ENCODE results near the gene EIF4G3. TPM values are rescaled to one million over a fixed set of nuclear protein-coding genes. Genes with fewer than 3 reads are reported as not detected.
A peak's percentile ranks its signal among the peaks of the same experiment; 100 is the strongest.

The EIF4G3 gene
- total RNA-seq, 3 donors from 2014 or later (not counting 1 experiment from before 2014, with no cell fraction given), result 105 to 107 (median 107) TPM

DNA sequence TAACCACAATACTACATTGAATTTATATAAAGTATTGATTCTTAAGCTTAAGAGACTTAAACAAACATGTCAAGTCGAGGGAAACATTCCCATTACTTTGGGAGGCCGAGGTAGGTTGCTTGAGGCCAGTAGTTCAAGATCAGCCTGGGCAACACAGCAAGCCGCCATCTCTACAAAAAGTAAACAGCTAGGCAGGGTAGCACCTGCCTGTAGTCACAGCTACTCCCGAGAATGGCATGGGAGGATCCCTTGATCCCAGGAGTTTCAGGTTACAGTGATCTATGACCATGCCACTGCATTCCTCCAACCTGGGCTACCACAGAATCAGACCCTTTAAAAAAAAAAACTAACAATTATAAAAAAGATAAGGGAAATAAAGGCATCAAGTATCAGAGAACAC is 50.4 kb downstream of the EIF4G3 start:
- H3K4me1 Mint-ChIP-seq, result peaks cover 4 to 6% of the 10 kb centered on the region in 2 donors
- H3K9me3 Mint-ChIP-seq, result no peaks in the 10 kb centered on the region
- Histone ChIP-seq H3K27ac (ENCODE audit: low read length) (no peak overlapping the region), H3K9me3 (ENCODE audit: control insufficient read depth, insufficient read depth, low read length) (no peaks in the 10 kb centered on the region), H3K4me3 (ENCODE audit: low read length) (no peak overlapping the region), H3K36me3 (ENCODE audit: control insufficient read depth, insufficient read depth, low read length) (peaks cover 4% of the 10 kb centered on the region), H3K4me1 (ENCODE audit: control insufficient read depth, insufficient read depth, low read length) (no peaks in the 10 kb centered on the region), H3K27me3 (ENCODE audit: control insufficient read depth, insufficient read depth, low read length) (no peaks in the 10 kb centered on the region)
- DNase-seq (no peak), ATAC-seq (no peak)
- no peak overlapping the region for H3K27ac Mint-ChIP-seq
- WGBS (ENCODE audit: insufficient coverage), result 95% methylated on average over 4 of the region's 4 CpGs
- H3K4me3 Mint-ChIP-seq, result no peak overlapping the region
- TF ChIP-seq, protein P1, sequence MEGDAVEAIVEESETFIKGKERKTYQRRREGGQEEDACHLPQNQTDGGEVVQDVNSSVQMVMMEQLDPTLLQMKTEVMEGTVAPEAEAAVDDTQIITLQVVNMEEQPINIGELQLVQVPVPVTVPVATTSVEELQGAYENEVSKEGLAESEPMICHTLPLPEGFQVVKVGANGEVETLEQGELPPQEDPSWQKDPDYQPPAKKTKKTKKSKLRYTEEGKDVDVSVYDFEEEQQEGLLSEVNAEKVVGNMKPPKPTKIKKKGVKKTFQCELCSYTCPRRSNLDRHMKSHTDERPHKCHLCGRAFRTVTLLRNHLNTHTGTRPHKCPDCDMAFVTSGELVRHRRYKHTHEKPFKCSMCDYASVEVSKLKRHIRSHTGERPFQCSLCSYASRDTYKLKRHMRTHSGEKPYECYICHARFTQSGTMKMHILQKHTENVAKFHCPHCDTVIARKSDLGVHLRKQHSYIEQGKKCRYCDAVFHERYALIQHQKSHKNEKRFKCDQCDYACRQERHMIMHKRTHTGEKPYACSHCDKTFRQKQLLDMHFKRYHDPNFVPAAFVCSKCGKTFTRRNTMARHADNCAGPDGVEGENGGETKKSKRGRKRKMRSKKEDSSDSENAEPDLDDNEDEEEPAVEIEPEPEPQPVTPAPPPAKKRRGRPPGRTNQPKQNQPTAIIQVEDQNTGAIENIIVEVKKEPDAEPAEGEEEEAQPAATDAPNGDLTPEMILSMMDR (IDR thresholded peaks at IDR 0.05), result no peak
- H3K27me3 Mint-ChIP-seq (ENCODE audit: low read depth in 2 of 2), result no peaks in the 10 kb centered on the region
- intact Hi-C loops (cut with micrococcal nuclease), result no loop called here
- H3K36me3 Mint-ChIP-seq, result no peaks in the 10 kb centered on the region

DNA sequence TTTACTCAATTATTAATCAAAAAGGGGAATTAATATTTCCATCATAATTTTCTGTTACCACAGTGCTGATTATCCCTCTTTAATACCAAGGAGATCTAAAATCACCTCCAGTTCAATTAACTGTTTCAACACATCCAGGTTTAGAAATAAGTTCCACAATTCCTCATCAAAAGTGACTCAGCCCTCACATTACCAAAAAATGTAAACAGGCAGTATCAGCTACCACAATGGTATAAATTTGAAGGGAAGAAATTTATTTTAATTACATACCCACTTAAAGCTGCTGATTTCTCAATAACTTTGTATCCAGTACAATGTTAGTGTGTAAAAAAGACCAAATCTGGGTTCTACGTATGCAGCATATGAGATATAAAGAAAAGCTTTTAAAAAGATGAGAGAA is 51.9 kb downstream of the EIF4G3 start:
- no peak overlapping the region for H3K27ac ChIP-seq (ENCODE audit: low read length)
- H3K9me3 ChIP-seq (ENCODE audit: control insufficient read depth, insufficient read depth, low read length), result no peaks in the 10 kb centered on the region
- H3K4me1 Mint-ChIP-seq, result peaks cover 4 to 6% of the 10 kb centered on the region in 2 donors
- H3K27me3 Mint-ChIP-seq (ENCODE audit: low read depth in 2 of 2), result no peaks in the 10 kb centered on the region
- WGBS (ENCODE audit: insufficient coverage), result 88% methylated on average over 1 of the region's 1 CpG
- H3K27ac Mint-ChIP-seq, result peak overlapping the region in 1 of 2 donors; percentile 29
- no peak overlapping the region for H3K4me3 ChIP-seq (ENCODE audit: low read length)
- DNase-seq (no peak), ATAC-seq (no peak)
- H3K9me3 Mint-ChIP-seq, result no peaks in the 10 kb centered on the region
- no peak overlapping the region for H3K4me3 Mint-ChIP-seq
- H3K4me1 ChIP-seq (ENCODE audit: control insufficient read depth, insufficient read depth, low read length), result no peaks in the 10 kb centered on the region
- H3K36me3 Mint-ChIP-seq, result no peaks in the 10 kb centered on the region
- peaks cover 4% of the 10 kb centered on the region for H3K36me3 ChIP-seq (ENCODE audit: control insufficient read depth, insufficient read depth, low read length)
- no peaks in the 10 kb centered on the region for H3K27me3 ChIP-seq (ENCODE audit: control insufficient read depth, insufficient read depth, low read length)
- intact Hi-C loops (cut with micrococcal nuclease), result no loop called here
- TF ChIP-seq, protein P1 (IDR thresholded peaks at IDR 0.05), result no peak

DNA sequence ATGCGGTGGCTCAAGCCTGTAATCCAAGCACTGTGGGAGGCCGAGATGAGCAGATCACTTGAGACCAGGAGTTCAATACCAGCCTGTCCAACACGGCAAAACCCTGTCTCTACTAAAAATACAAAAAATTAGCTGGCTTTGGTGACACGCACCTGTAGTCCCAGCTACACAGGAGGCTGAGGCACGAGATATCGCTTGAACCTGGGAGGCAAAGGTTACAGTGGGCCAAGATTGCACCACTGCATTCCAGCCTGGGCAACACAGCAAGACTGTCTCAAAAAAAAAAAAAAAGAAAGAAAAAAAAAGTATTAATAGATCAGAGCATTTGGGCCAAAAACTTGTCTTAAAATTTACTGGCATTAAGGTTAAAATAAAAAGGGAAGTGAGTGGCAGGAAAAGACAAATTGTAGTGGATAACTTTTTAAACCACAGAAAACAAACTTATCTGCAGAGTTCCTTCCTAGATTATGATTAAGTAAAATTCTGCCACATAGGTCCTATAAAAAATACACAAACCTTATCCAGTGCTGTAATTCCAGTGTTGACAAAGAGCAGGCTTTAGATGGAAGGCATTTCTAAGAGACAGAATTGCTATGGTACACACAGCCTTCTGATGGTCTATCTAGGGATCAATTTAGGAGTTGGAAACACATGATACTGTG is 53.3 kb downstream of the EIF4G3 start:
- WGBS (ENCODE audit: insufficient coverage), result 70% methylated on average over 6 of the region's 6 CpGs
- H3K27me3 Mint-ChIP-seq (ENCODE audit: low read depth in 2 of 2), result no peaks in the 10 kb centered on the region
- TF ChIP-seq, protein P1 (IDR thresholded peaks at IDR 0.05), result no peak
- Histone ChIP-seq H3K9me3 (ENCODE audit: control insufficient read depth, insufficient read depth, low read length) (no peaks in the 10 kb centered on the region), H3K27me3 (ENCODE audit: control insufficient read depth, insufficient read depth, low read length) (no peaks in the 10 kb centered on the region), H3K4me1 (ENCODE audit: control insufficient read depth, insufficient read depth, low read length) (no peaks in the 10 kb centered on the region), H3K4me3 (ENCODE audit: low read length) (no peak overlapping the region), H3K27ac (ENCODE audit: low read length) (no peak overlapping the region), H3K36me3 (ENCODE audit: control insufficient read depth, insufficient read depth, low read length) (peaks cover 4% of the 10 kb centered on the region)
- H3K27ac Mint-ChIP-seq, result peak overlapping the region; percentile 29 to 60
- no peak overlapping the region for H3K4me3 Mint-ChIP-seq
- no peaks in the 10 kb centered on the region for H3K36me3 Mint-ChIP-seq
- intact Hi-C loops (cut with micrococcal nuclease), result no loop called here
- DNase-seq, result no peak
- ATAC-seq, result no peak
- no peaks in the 10 kb centered on the region for H3K9me3 Mint-ChIP-seq
- no peaks in the 10 kb centered on the region for H3K4me1 Mint-ChIP-seq

All from natural killer cell (primary cell).